Left lung (tissue), 10 donors: ENCODE results near the gene PRIMA1. TPM values are rescaled to one million over a fixed set of nuclear protein-coding genes. Genes with fewer than 3 reads are reported as not detected.

ENCODE experiments used
- ATAC-seq: fragments of 200-7000 bp; cut with Tn5 transposase; one replicate; pipeline ENCODE4 v1.9.1; 2020; ENCODE audit warnings: moderate library complexity
- DNase-seq, 4 donors: peaks; one replicate each; pipeline ENCODE4 v3.0.0-alpha.2; 2013 to 2020
- H3K27ac ChIP-seq, 2 donors: fragments of 200-600 bp; sonication (generic) in 1 of 2; one replicate each; pipeline versions ENCODE4 v1.5.0 to v1.8.0; 2020 to 2021
- H3K27me3 ChIP-seq, 2 donors: fragments of 200-600 bp; sonication (generic) in 1 of 2; one replicate each; pipeline versions ENCODE4 v1.5.0 to v1.8.0; 2020 to 2021
- H3K36me3 ChIP-seq, 2 donors: fragments of 200-600 bp; sonication (generic) in 1 of 2; one replicate each; pipeline versions ENCODE4 v1.5.0 to v1.8.0; 2020 to 2021
- H3K4me1 ChIP-seq, 2 donors: fragments of 200-600 bp; one replicate each; pipeline ENCODE4 v1.8.0; 2021
- H3K4me3 ChIP-seq, 2 donors: fragments of 200-600 bp; sonication (generic) in 1 of 2; one replicate each; pipeline versions ENCODE4 v1.5.0 to v1.8.0; 2020 to 2021; ENCODE audit warnings: mild to moderate bottlenecking in 1 of 2
- H3K9me3 ChIP-seq, 2 donors: fragments of 200-600 bp; sonication (generic) in 1 of 2; one replicate each; pipeline versions ENCODE4 v1.5.0 to v1.8.0; 2020 to 2021
- intact Hi-C, 2 donors: fragments of 100-400 bp; cut with DNase I; formaldehyde crosslinking; loops; one replicate each; pipeline versions ENCODE4 v1.11.2 to v1.14.2; 2022
- polyA plus RNA-seq, 6 donors: library from polyadenylated mRNA; unstranded; fragments of 120-200 nt; gene quantifications; one replicate each; pipeline ENCODE4 v1.2.1, GENCODE V29; 2013; ENCODE audit not compliant: insufficient read length in 6 of 6
- total RNA-seq, 2 donors: library from RNA; stranded (reverse); fragmentation: NEBNext Ultra II Directional; extraction: Animal tissue kit (Norgen Biotek cat#: 25700); gene quantifications; one replicate each; pipeline ENCODE4 v1.2.1, GENCODE V29; 2021
- TF ChIP-seq, protein P1 (sequence below), 2 donors: fragments of 200-600 bp; sonication (generic) in 1 of 2; IDR thresholded peaks; one replicate each; pipeline versions ENCODE4 v1.5.0 to v1.8.0; 2021; ENCODE audit warnings: antibody characterized with exemption in 2 of 2
- donor health status: DM: no; HTN: yes; CAD: no.
- donor health status: DM: no; HTN: no; CAD: no.

Gene PRIMA1
- total and polyA plus RNA-seq, 8 donors = 0.15 to 1.3 (median 0.77) TPM

- intact Hi-C loops = no loop called here
- DNase-seq = peak in 1 of 4 donors; percentile 59
- TF ChIP-seq, protein P1, sequence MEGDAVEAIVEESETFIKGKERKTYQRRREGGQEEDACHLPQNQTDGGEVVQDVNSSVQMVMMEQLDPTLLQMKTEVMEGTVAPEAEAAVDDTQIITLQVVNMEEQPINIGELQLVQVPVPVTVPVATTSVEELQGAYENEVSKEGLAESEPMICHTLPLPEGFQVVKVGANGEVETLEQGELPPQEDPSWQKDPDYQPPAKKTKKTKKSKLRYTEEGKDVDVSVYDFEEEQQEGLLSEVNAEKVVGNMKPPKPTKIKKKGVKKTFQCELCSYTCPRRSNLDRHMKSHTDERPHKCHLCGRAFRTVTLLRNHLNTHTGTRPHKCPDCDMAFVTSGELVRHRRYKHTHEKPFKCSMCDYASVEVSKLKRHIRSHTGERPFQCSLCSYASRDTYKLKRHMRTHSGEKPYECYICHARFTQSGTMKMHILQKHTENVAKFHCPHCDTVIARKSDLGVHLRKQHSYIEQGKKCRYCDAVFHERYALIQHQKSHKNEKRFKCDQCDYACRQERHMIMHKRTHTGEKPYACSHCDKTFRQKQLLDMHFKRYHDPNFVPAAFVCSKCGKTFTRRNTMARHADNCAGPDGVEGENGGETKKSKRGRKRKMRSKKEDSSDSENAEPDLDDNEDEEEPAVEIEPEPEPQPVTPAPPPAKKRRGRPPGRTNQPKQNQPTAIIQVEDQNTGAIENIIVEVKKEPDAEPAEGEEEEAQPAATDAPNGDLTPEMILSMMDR (IDR thresholded peaks at IDR 0.05) = no peak
Observed at GRCh38 chr14:93715279-93715927, 72.9 kb downstream of the PRIMA1 start.

DNA sequence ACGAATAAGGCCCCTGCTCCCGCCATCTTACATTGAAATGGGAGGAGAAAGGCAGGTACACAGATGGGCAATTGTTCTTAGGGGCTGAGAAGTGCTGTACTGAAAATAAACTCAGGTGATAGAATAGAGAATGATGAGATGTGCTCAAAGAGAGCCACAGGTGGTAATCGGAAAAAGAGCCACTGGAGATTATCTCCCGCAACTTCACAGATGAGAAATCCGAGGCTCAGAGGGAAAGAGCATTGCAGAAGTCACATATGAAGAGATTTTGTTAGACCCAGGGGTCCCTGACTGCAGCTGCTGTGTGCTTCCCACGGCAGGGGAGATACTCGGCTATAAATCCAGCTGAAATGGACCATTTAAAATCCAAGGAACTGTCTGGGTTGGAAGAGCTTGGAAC is 73.7 kb downstream of the PRIMA1 start:
- no peak for ATAC-seq
- Histone ChIP-seq H3K9me3 (no peaks in the 10 kb centered on the region), H3K36me3 (no peaks in the 10 kb centered on the region), H3K4me1 (no peaks in the 10 kb centered on the region), H3K27me3 (peaks cover 0 to 32% of the 10 kb centered on the region in 2 donors), H3K27ac (no peak overlapping the region), H3K4me3 (no peak overlapping the region)
- intact Hi-C loops = no loop called here
- TF ChIP-seq, protein P1 (IDR thresholded peaks at IDR 0.05) = no peak
- DNase-seq = no peak

More at GRCh38 chr14:93715279-93715927, 72.9 kb downstream of the PRIMA1 start:
- Histone ChIP-seq H3K36me3 (no peaks in the 10 kb centered on the region), H3K27me3 (peaks cover 0 to 32% of the 10 kb centered on the region in 2 donors), H3K4me3 (no peak overlapping the region), H3K4me1 (no peaks in the 10 kb centered on the region), H3K27ac (no peak overlapping the region), H3K9me3 (no peaks in the 10 kb centered on the region)
- no peak for ATAC-seq

GRCh38 chr14:93713726-93714405 is 74.4 kb downstream of the PRIMA1 start:
- no peak for ATAC-seq
- TF ChIP-seq, protein P1 (IDR thresholded peaks at IDR 0.05) = no peak
- Histone ChIP-seq H3K27me3 (peaks cover 0 to 32% of the 10 kb centered on the region in 2 donors), H3K36me3 (no peaks in the 10 kb centered on the region), H3K4me3 (no peak overlapping the region), H3K4me1 (no peaks in the 10 kb centered on the region), H3K9me3 (no peaks in the 10 kb centered on the region), H3K27ac (no peak overlapping the region)
- DNase-seq = peak in 1 of 4 donors; percentile 59
- intact Hi-C loops = no loop called here

DNA sequence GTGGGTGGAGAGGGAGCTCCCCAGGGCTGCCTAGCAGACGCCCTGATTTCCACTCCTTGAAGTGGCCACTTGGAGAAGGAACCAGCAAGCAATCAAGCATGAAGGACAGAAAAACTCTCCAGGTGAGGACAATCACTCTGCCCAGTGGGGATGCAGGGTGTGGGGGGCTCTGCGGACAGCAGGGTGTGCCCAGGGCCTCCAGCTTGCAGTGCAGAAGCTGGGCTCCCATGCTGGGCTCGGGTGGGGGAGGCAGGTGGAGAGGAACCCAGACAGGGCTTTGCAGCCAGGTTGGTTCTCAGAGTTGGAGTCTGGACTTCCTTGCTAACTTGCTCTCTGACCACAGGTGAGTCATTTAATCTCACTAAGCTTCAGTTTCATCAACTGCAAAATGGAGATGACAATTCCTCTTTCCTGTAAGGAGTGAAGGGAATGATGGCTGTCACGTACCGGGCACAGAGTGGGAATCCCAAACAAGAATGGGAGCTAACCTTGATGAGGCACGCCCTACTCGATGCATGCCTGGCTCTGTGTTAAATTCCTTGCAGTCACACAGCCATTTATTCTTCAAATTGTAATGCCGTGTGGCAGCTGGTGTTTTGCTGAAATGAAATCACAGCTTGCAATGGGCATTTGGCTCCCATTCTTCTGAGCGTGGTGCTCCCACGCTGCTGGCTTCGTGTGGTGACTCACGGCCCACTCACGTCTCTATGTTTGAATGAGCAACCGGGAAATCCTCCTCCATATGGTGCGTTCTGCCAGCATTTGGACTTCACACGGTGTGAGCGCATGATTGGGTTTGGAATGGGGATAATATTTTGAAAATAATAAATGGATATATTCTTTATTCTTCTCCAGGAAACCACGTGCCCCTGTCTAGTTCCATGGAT is 75.2 kb downstream of the PRIMA1 start:
- Histone ChIP-seq H3K4me1 (no peaks in the 10 kb centered on the region), H3K4me3 (no peak overlapping the region), H3K27ac (no peak overlapping the region), H3K36me3 (no peaks in the 10 kb centered on the region), H3K9me3 (no peaks in the 10 kb centered on the region), H3K27me3 (peaks cover 0 to 32% of the 10 kb centered on the region in 2 donors)
- ATAC-seq (no peak), DNase-seq (peak in 1 of 4 donors; percentile 39)
- TF ChIP-seq, protein P1 (IDR thresholded peaks at IDR 0.05) = no peak
- intact Hi-C loops = no loop called here
